Peyer's patch (tissue), 4 donors: ENCODE data around the gene HSD17B14.

Experiments used
- POLR2A ChIP-seq, 2 donors: fragments of 450-650 bp; IDR thresholded peaks; one replicate each; pipeline ENCODE4 v1.5.1; 2017; ENCODE audit warnings: antibody characterized with exemption in 2 of 2, mild to moderate bottlenecking in 2 of 2, moderate library complexity in 2 of 2
- TF ChIP-seq, protein P1 (sequence below), 6 experiments: fragments of 450-650 bp in 4 of 6; fragments of 200-600 bp in 2 of 6; sonication (generic) in 1 of 6; IDR thresholded peaks; one replicate each; pipeline ENCODE4 v1.5.1; 2017 to 2019; ENCODE audit warnings: antibody characterized with exemption in 6 of 6, mild to moderate bottlenecking in 3 of 6, moderate library complexity in 1 of 6

DNA sequence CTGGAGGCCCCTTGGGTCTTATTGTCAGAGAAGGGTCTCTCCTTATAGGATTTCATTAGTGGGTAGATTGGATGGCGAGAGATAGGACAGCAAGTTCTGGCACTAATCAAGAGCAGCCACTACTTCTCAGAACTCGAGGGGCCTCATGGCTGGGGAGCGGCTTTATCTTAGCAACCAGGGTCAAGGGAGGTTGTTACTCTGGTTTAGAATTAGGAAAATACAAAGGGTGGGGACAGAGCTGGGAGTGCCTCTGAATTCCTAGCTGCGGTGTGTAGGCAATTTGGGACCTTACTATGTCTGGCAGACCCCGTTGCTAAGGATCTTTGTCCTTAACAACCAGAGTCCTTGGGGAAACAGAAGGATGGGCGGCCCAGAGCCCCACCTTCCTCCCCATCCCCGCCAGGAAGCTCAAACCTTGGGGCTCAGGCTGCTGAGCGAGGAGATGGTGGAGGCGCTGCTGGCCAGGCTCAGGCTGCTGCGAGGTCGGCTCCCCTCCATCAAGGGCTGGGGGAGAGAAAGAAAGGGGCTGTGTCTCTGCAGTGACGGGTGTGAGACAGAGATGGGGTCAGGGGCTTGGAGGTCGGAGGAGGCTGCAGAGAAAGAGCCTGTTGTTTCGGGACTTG, 30.9 kb upstream of the HSD17B14 start:
- TF ChIP-seq, protein P1, sequence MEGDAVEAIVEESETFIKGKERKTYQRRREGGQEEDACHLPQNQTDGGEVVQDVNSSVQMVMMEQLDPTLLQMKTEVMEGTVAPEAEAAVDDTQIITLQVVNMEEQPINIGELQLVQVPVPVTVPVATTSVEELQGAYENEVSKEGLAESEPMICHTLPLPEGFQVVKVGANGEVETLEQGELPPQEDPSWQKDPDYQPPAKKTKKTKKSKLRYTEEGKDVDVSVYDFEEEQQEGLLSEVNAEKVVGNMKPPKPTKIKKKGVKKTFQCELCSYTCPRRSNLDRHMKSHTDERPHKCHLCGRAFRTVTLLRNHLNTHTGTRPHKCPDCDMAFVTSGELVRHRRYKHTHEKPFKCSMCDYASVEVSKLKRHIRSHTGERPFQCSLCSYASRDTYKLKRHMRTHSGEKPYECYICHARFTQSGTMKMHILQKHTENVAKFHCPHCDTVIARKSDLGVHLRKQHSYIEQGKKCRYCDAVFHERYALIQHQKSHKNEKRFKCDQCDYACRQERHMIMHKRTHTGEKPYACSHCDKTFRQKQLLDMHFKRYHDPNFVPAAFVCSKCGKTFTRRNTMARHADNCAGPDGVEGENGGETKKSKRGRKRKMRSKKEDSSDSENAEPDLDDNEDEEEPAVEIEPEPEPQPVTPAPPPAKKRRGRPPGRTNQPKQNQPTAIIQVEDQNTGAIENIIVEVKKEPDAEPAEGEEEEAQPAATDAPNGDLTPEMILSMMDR (IDR thresholded peaks at IDR 0.05): no peak
- TF ChIP-seq POLR2A (IDR thresholded peaks at IDR 0.05): no peak
